CD4-positive, alpha-beta T cell treated with Interleukin-1 beta for 1 hour (primary cell): Measurements from ENCODE around the gene CD8A.
"Not testable (repeated sequence)": the region's sequence is repeated elsewhere in the genome, so short reads cannot be mapped to it uniquely, and the experiment has no call there.

Experiments used
- DNase-seq, 2 donors: peaks; one replicate each; pipeline ENCODE4 v3.0.0-alpha.2; 2020 to 2022

The CD8A gene

DNA sequence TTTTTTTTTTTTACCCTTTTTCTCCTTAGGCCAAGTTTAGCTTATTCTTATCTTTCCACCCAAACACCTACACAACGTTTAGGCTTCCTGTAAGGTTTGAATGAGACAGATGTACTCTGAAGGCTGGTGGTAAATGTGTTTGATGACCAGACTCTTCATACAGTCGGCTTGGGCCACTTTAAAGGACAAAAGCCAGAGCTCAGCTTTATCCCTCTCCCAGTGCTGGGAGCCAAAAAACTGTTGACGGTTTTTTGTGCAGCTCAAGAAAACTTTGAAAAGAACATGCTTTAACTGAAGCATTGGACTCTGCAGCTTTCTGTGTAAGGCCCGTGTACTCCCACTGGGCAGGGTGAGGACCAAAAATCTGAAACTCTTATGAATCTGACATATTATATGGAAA lies 15.4 kb downstream of the CD8A start:
- no peak for DNase-seq

DNA sequence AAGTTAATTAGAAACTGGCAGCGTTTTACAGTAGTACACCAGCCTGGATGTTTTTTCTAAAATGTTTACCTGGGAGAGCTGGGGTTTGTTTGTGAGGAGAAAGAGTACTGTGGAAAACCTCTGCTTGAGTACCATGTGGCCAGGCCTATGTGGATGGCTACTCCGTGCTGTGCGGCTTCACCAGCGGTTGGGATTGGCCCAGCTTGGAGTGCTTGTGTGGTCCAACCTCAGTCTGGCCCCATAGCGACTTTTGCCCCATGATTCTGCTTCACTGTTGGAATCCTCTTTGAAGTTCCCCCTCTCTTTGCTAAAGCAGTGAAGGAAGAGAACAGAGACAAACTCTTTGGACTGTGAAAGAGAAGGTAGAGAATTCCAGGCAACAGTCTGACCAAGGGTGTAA lies 15.9 kb downstream of the CD8A start:
- no peak for DNase-seq

- DNase-seq, result no peak
Observed at GRCh38 chr2:86772611-86773010, 18.1 kb downstream of the CD8A start.

DNA sequence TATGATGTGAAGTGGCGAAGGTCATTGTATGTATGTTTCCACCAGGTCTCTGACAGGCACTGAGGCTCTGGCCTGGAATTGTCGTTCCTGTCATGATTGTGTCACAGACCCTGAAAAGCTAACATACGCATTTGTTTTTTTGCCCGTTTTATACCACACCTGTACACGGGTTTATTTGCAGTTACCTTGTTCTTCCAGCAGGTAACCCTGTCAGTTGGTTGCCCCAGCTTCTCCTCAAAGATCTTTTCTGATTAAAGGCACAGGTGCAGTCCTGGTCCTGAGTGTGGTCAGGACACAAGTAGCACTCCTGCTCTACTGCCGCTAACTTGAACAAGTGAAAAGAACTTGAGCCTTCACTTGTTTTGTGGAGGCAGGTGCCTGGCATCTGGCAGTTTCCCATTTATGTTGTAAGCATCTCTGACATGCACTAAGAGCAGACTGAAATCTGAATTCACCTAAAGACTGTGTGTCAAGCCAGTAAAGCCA lies 19.9 kb downstream of the CD8A start:
- no peak for DNase-seq

DNA sequence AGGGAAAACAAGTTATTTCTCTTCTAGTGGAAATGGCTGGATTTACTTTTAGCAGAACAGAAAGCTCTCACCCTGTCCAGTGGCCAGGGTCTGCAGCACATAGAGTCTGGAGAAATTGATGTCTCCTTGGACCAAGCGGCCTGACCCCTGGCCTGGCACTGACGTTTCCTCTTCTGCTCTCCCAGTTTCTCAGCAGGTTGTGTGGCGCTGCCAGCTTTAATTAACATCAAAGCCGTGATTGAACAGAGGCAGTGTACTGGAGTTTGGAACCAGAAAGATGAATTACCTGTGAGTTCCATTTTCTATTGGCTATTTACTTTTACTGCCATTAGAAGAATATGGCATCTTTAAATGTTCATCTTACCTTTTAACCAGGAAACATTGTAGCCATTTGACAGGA lies 20.9 kb downstream of the CD8A start:
- DNase-seq, result no peak

GRCh38 chr2:86768189-86768949 lies 22.3 kb downstream of the CD8A start:
- DNase-seq, result no peak

GRCh38 chr2:86765310-86765695 lies 25.4 kb downstream of the CD8A start:
- no peak for DNase-seq

DNA sequence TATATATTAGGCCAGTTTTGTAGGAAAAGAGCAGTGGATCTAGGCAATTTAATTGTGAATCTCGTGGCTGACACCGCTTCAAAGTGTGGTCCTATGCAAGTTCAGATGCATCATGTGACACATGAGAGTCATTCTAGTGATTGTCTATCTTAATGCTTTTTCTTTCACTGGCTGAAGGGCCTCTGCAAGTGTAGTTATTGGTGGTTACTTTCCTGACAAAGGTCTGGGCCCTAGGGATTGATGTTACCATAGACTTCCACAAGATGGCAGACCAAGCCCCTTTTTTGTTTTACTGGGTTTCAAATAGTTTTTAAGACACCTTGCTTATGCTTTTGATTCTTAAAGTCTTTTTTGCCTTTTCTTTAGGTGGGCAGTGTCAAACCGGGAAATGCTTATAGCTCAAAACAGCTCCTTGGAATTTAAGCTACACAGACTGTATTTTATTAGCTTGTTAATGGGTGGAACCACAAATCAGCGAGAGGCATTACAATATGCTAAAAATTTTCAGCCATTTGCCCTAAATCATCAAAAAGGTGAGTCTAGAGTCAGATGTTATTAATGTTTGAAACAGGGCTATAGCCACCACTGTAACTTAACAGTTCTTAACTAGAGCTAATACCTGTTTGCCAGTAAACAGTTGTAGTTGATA lies 25.9 kb downstream of the CD8A start:
- peak; percentile 32 to 67 for DNase-seq

DNA sequence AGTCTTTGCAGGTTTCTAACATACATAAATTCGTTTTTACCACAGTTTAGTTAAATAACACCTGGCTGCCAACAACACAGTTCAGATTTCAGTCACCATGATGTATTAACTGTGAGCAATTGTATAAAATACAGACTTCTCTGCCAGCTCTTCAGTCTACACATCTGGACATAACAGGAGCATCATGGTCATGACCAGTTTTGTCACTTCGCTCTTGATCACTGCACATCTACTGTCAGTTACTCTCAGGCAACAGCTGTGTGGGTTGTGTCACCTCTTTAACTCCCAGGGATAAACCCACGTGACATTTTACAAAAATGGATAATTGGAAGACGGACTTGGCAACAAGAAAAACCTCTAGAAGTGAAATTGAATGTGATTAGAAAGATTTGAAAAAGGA lies 30.3 kb downstream of the CD8A start:
- DNase-seq, result no peak

DNA sequence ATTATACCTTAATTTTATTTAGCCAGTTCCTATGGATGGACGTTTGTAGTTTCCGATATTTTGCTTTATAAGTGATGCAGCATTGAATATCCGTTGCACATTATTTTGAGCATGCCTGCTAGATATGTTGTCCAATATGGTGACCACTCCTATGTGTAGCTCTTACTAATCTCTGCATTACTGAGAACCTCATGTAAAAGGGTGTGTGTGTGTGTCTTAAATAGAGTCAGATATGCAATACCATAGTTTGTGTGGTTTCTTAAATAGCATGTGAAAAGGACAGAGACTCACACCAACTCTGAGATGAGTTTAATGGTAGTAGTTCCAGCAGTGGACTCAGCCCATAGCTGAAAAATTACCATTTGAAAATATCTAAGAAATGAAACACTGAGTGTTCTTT lies 32.3 kb downstream of the CD8A start:
- no peak for DNase-seq

DNA sequence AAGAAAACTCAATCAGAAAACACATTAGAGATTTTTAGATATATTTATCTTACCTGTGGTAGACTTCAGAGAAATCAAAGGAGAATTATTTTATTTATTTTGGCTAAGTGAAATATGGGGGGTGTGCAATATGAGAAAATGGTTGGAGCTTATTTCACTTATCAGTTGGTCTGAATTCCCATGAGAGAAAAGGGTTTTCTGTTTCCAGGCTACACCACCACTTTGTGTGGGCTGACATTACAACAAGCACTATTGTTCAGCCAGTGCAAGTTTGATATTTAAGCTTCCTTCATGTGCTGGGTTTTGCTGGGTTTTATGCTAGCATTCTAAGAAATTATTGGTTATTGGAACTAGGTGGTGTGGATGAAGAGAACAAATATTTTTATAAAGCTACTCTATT lies 37.1 kb downstream of the CD8A start:
- no peak for DNase-seq

DNA sequence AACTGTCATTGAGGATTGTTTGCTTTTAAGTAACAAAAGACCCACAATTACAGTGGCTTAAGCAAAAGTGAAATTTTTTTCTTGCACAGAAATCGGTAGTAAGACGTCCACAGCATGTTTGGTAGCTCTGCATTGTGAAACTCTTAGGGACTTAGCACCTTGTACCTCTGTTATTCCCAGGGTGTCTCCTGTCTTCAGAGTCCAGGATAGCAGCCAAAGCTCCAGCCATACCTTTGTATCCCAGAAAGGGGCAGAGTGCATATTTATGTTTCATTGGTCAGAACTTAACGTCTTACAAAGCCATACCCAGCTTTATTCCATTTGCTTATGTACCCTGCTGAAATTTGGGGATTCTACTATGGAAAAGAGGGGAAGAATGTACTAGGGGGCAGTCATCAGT lies 37.8 kb downstream of the CD8A start:
- DNase-seq, result no peak

- no peak for DNase-seq
Observed at GRCh38 chr2:86751778-86752177, 38.9 kb downstream of the CD8A start.

DNA sequence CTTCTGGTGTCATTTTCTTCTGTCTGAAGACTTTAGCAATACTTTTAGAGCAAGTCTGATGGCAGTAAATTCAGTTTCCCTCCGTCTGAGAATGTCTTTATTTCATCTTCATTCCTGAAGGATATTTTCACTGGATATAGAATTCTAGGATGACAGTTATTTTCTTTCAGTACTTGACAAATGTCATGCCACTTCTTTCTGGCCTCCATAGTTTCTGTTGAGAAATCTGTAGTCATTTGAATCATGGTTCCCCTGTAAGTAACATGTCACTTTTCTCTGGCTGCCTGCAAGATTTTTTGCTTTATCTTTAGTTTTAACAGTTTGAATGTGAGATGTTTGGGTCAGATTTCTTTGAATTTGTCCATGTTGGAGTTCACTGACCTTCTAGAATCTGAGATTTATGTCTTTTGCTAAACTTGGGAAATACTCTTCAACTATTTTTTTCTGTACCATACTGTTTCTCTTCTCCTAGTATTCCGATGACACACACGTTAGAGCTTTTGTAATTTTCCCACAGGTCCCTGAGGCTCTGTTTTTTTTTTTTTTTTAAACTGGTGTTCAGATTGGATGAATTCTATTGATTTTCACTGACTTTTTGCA lies 40.4 kb downstream of the CD8A start:
- DNase-seq, result no peak

GRCh38 chr2:86747711-86748639 lies 42.7 kb downstream of the CD8A start:
- peak in 1 of 2 donors; percentile 4 for DNase-seq

- DNase-seq, result no peak
Observed at GRCh38 chr2:86746939-86747338, 43.8 kb downstream of the CD8A start.

DNA sequence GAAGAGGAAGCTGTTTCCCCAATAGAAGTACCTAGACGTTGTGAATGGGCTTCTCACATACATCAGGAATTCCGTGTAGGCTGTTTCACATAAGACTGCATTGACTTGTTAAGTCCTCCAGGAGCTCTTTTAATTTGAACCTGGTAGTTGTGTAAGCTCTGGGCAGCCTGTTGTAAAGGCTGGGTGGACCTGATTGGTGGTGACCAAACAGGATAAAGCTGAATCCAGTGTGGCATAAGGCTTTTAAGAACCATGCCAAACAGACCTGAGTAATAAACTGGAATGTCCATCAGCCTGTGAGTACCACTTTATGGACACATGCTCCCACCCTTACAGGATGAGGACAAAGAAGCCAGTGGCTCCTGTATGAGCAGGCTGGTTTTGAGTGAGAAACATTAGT lies 46.6 kb downstream of the CD8A start:
- DNase-seq, result no peak

GRCh38 chr2:86741889-86742498 lies 48.7 kb downstream of the CD8A start:
- not testable (repeated sequence) for DNase-seq

DNA sequence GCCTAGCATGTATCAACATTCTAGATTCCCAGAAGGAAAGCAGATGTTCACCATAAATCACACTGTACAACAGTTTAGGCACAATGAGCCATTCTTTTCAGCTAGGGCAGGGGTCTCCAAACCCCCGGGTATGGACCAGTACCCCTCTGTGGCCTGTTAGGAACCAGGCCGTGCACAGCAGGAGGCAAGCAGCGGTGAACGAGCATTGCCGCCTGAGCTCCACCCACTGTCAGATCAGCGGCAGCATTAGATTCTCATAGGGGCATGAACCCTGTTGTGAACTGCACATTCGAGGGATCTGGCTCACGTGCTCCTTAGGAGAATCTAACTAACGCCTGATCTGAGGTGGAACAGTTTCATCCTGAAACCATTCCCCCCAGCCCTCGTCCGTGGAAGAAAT lies 50.8 kb downstream of the CD8A start:
- DNase-seq, result not testable (repeated sequence)

GRCh38 chr2:86739485-86739884 lies 51.2 kb downstream of the CD8A start:
- not testable (repeated sequence) for DNase-seq

DNA sequence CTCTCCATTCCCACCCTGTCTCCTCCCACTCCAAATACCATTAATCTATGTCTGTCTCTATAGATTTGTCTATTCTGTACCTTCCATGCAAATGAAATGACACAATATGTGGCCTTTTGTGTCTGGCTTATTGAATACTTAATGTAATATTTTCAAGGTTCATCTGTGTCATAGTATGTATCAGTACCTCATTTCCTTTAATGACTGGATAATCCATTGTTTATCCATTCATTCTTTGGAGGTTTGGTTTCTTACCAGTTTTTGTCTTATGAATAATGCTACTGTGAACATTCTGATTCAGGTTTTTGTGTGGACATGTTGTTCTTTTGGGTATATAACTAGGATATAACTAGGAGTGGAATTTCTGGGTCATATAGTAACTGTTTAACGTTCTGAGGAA lies 55.8 kb downstream of the CD8A start:
- not testable (repeated sequence) for DNase-seq
